ENCODE data around the gene MC3R.

Gene MC3R

GRCh38 chr20:56268536-56268935, 20.0 kb downstream of the MC3R start:
- TF ChIP-seq CTCF (IDR thresholded peaks at IDR 0.05; ENCODE audit: control insufficient read depth, insufficient read depth, low read depth, low read length, missing control alignments) = no peak
- no peak for DNase-seq (ENCODE audit: low read depth)
- no peak overlapping the region for H3K4me3 ChIP-seq (ENCODE audit: control insufficient read depth, low read depth, low read length)

GRCh38 chr20:56271974-56272373, 23.4 kb downstream of the MC3R start:
- no peak for TF ChIP-seq CTCF (IDR thresholded peaks at IDR 0.05; ENCODE audit: control insufficient read depth, insufficient read depth, low read depth, low read length, missing control alignments)
- DNase-seq (ENCODE audit: low read depth) = no peak
- no peak overlapping the region for H3K4me3 ChIP-seq (ENCODE audit: control insufficient read depth, low read depth, low read length)

- no peak for DNase-seq (ENCODE audit: low read depth)
- TF ChIP-seq CTCF (IDR thresholded peaks at IDR 0.05; ENCODE audit: control insufficient read depth, insufficient read depth, low read depth, low read length, missing control alignments) = no peak
- H3K4me3 ChIP-seq (ENCODE audit: control insufficient read depth, low read depth, low read length) = no peak overlapping the region
These were observed 25.0 kb downstream of the MC3R start for GRCh38 chr20:56273491-56273890.

- TF ChIP-seq CTCF (IDR thresholded peaks at IDR 0.05; ENCODE audit: control insufficient read depth, insufficient read depth, low read depth, low read length, missing control alignments) = no peak
- H3K4me3 ChIP-seq (ENCODE audit: control insufficient read depth, low read depth, low read length) = no peak overlapping the region
- no peak for DNase-seq (ENCODE audit: low read depth)
These were observed 25.6 kb downstream of the MC3R start for GRCh38 chr20:56274156-56274555.

- no peak for DNase-seq (ENCODE audit: low read depth)
- no peak for TF ChIP-seq CTCF (IDR thresholded peaks at IDR 0.05; ENCODE audit: control insufficient read depth, insufficient read depth, low read depth, low read length, missing control alignments)
- H3K4me3 ChIP-seq (ENCODE audit: control insufficient read depth, low read depth, low read length) = no peak overlapping the region
These were observed 29.7 kb downstream of the MC3R start for GRCh38 chr20:56278196-56278595.

GRCh38 chr20:56285496-56285895, 37.0 kb downstream of the MC3R start:
- no peak for DNase-seq (ENCODE audit: low read depth)
- H3K4me3 ChIP-seq (ENCODE audit: control insufficient read depth, low read depth, low read length) = no peak overlapping the region
- TF ChIP-seq CTCF (IDR thresholded peaks at IDR 0.05; ENCODE audit: control insufficient read depth, insufficient read depth, low read depth, low read length, missing control alignments) = no peak

GRCh38 chr20:56289652-56290051, 41.1 kb downstream of the MC3R start:
- TF ChIP-seq CTCF (IDR thresholded peaks at IDR 0.05; ENCODE audit: control insufficient read depth, insufficient read depth, low read depth, low read length, missing control alignments) = no peak
- no peak for DNase-seq (ENCODE audit: low read depth)
- no peak overlapping the region for H3K4me3 ChIP-seq (ENCODE audit: control insufficient read depth, low read depth, low read length)
